Hematopoietic multipotent progenitor cell treated with erythropoietin and hydrocortisone succinate and interleukin-3 and kit ligand, for 8 days (in vitro differentiated cells): Measurements from ENCODE around the gene HCRT.
A peak's percentile ranks its signal among the peaks of the same experiment; 100 is the strongest.
"Not testable (repeated sequence)": the region's sequence is repeated elsewhere in the genome, so short reads cannot be mapped to it uniquely, and the experiment has no call there.

Experiments
- DNase-seq: peaks from one replicate; pipeline ENCODE4 v3.0.0-alpha.2; 2015

The HCRT gene

DNA sequence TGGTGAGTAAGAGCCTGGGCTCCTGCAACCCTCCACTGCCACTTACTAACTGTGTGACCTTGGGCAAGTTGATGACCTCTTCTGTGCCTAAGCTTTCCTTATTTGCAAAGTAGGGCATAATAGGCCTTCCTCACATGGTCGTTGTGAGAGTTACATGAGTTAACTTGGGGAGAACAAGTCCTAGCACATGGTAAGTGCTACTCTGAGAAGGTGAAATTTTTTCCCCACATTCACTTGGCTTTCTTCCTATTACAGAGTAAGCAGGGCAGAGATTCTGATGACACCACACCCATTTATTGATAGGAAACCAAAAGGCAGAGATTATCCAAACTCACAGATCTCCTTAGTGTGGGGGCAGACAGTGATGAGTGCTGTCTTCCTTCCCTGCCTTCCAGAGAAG lies 5.9 kb downstream of the HCRT start:
- DNase-seq: no peak

DNA sequence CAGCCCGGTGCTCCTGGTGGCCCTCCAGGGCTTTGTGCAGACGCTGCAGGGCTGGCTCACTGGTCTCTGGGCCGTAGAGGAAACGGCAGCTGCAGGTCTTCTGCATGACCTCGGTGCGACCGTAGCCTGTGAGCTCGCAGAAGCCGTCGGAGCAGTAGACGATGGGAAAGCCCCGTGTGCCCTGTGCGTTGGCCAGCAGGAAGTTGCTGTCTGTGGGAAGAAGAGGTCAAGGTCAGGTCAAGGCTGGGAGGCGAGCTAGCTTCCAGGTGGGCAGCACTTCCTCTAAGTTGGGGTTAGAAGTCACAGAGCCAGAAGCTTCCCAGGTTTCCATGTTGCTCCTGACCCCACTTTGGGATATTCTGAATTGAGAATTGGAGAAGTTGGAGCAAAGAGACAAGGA lies 6.4 kb downstream of the HCRT start:
- DNase-seq: no peak

DNA sequence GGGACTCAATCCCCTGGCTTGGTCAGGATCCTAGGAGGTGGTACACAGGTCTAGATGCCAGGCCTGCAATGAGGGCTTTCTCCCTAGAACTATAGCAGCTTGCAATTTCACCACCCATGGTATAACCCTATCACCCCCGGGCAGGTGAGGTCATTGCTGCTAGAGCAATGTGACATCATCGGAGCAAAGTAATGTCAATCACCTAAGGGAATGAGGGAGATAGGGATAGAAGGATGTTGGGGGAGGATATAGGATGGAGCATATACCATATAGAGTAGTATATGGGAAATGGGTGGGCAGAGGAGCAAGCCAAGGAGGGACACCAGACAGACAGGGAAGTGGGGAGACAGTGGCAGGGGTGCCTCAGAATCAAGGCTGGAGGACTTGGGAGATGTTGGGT lies 7.6 kb downstream of the HCRT start:
- DNase-seq: no peak

DNA sequence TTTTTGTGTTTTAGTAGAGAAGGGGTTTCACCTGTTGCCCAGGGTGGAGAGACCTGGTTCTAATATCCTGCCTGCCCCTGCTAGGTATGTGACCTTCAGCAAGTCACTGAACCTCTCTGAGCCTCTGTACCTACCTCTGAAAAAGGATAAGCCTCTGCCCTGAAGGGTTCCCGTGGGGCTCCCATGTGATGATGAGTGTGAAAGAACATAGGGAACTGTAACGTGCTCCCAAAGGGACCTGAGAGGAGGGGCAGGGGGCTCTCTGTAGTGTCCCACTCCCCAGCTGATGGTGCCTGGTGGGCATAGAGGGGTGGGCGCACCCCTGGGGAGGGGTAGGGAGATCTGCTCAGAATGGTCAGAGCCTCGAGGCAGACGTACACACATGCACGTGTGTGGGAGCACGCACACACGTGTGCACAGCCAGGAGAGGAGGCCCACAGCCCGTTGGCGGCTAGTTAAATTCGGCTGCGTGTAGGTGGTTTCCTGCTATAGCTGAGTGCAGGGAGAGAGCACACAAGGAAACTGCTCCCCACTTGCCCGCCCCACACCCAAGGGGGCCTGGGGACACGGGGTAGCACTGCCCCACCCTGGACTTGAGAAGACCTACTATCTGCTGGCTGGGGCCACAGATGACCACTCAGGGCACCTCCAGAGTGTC lies 11.0 kb downstream of the HCRT start:
- DNase-seq: no peak

DNA sequence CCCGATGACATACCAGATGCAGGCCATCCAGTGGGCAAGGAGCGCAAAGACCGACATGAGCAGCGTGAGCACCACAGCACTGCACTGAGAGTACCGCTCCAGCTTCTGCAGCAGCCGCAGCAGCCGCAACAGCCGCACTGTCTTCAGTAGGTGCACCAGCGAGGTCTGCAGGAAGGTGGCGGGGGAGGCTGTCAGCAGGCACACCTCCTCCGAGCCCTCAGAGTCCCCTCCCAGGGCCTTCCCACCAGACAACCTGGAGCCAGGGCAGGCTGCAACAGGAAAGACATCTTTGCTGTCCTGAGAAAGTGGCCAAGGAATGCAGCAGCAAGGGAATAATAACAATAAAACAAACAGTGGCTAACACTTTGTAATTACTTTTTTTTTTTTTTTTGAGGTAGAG lies 13.4 kb downstream of the HCRT start:
- no peak for DNase-seq

DNA sequence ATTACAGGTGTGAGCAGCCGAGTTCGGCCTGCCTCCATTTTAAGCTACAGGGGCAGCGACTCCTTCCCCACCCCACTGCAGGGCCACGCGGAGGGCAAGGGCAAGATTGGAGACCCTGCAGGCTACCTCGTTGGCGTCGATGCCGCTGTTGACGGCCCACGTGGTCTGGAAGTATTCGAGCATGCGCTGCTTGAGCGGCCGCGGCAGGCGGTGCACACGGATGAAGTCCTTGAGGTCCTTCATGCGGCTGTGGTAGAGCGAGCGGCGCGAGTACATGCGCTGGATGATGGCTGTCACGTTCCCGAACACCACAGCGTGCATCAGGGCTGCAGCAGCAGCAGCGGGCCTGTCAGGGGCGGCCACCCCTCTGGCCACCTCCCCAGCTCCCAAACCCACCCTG lies 15.9 kb downstream of the HCRT start:
- DNase-seq: no peak

DNA sequence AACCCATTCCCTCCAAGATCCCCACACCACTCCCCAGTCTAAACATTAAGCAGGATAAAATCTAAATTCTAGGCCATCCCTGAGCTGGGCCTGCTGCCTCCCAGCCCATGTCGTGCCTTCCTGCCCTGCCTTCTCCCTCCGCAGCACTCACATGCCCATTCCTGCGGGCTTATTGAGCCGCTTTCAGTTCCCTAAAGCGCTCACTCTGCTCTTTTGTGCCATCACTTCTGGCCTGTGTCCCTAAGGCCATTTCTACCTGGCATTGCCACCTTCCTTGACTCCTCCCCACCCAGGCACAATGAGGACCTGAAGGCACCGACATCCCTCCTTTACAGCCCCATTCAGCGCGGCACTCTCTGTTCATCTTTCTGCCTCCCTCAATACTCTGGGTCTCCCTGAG lies 17.4 kb downstream of the HCRT start:
- DNase-seq: no peak

DNA sequence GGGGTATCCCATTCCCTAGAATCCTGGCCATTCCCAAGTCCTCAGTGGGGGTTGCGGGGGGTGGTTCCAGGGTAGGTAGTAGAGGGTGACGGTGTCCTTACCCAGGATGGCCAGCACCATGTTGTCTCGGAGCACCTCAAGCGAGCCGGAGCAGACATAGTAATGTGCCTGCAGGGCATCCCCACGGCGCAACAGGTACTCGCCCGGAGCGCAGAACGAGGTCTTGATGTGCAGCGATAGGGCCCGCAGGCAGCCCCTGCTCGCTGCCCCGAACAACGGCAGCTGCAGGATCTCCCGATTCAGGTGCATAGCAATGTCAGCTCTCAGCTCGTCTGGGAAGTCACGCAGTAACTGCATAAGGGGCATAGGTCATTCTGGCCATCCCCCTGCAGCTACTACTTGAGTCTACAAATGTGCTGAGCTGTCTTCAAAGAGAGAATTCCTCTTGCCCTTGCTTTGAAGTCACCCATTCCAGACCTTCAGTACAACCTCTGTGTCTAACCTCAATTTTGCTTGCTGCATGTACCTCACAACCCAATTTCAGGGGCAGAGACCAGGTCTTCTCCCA lies 19.0 kb downstream of the HCRT start:
- DNase-seq: no peak

DNA sequence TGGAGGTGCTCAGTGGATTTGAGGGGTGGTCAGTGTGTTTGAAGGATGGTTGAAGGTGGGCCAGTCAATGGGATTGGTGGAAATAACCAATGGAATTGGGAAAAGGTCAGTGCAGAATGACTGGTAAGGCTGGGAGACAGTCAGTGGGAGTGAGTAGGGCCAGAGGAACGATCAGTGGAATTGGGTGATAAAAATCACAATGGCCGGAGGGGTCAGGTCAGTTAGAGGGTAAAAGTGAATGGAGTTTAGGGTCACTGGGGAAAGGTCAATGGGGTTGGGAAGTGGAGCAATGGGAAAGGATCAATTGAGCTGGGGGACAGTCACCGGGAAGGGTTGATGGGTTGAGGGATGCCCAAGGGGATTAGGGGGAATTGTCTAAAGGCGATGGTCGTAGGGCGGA lies 19.5 kb downstream of the HCRT start:
- no peak for DNase-seq

DNA sequence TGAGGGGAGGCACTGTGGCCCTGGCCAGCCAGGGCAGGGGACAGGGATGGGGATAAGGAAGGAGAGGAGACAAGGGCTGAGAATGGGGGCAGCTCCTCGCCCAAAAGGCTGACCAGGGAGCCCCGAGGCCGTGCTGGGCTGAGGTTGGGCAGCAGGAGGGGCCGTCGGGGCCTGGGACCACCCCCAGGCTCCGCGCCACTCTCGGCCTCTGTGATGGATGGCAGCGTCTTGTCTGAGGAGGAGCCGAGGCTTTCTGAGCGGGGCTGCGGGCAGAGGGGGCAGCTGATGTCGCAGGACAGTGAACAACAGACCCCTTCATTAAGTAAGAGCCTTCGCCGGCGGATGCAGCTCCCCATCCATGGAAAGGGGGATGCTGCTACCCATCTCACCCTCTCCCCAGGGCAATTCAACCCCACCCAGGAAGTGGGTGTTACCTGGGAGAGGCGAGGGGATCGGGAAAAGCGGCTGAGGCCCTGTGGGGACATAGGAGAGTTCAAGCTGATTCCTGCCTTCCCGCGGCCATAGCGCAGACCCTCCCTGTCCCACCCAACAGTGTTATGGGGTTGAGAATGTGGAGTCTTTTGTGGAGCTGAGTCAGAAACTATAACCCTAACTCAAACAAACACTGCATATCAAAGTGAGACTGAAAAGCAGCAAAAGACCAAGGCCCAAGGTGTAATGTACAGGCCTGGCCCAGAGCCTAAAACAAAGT lies 21.4 kb downstream of the HCRT start:
- no peak for DNase-seq

DNA sequence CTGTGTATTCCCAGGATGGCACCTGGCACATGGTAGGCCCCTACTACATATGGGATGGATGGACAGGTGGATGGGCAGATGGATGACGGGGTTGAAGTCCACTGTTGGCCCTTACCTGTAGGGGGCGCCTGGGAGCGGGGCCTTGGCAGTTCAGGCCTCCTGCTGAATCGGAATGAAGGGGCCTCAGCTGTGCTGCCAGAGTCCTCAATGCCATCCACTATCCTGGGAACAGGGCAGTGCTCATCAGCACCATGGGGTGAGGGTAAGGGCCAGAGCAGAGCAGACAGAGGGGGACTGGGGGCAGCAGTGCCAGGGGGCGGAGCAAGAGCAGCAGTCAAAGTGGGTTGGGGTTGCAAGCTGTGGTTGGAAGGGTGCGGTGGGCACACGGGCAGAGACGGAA lies 22.1 kb downstream of the HCRT start:
- DNase-seq: peak; percentile 51

DNA sequence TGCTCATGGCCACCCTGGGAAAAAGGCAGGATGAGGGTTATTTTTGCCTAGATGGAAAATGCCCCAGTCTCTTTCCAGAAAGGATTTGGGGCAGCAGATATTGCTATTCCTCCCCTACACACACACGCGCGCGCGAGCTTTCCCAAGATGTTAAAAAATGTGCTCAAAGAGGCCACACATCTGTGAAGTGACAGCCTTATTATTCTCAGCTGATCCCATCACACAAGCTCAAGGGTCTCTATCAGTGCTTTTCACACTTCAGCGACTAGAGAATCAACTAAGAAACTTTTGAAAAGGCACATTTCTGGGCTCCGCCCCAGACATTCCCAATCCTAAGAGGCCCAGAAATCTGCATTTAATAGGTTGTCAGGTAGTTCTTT lies 24.7 kb downstream of the HCRT start:
- no peak for DNase-seq

DNA sequence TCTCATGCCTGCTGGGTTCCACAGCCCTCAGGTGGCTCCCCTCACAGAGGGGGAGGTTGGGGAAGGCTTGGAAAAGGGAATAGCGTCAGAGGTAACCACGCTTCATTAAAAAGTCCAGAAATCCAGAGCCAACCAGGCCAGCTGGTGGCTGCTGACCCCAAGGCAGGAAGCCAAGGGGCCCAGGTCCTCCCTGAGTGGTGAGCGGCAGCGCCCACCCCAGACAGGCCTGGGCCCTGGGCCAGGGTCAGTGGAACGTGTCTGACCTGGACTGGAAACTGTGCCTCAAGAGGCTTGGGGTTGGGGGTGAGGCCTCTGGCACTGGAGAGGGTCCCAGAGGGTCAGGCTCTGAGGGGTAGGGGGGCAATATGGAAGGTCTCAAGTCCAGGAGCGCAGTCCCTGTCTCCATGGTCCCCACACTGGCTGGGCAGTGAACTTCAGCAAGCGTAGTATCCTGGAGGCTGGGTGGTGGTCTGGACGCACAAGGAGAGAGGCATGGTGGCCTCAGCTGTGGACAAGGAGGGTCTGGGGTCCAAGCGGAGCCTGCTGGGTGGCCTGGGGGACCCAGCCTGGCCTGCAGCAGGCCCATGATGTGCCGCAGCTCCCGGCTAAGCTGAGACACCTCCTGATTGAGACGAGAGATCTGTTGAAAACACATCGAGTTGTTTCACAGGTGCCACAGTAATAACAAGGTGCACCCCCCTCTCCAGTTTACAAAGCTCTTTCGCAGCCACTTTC lies 25.3 kb downstream of the HCRT start:
- no peak for DNase-seq

DNA sequence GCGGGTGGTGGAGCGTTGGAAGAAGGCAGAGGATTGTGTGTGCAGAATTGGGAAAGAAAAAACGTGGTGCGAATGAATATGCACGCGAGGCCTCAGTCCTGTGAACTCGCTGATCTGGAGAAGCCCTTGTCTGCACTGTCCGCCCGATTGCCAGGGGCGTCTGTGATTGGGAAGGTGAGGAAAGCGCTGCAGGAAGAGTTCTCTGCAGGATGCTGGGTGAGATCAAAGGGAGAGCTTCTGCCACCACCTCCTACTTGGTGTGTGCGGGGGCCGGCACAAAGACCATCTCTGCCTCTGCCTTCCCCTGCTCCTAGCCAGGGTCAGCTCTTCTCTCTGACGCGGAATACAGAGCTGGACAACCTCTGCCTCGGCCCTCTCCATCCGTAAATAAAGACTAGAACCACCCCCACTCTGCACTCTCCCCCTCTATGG lies 29.6 kb downstream of the HCRT start:
- no peak for DNase-seq

DNA sequence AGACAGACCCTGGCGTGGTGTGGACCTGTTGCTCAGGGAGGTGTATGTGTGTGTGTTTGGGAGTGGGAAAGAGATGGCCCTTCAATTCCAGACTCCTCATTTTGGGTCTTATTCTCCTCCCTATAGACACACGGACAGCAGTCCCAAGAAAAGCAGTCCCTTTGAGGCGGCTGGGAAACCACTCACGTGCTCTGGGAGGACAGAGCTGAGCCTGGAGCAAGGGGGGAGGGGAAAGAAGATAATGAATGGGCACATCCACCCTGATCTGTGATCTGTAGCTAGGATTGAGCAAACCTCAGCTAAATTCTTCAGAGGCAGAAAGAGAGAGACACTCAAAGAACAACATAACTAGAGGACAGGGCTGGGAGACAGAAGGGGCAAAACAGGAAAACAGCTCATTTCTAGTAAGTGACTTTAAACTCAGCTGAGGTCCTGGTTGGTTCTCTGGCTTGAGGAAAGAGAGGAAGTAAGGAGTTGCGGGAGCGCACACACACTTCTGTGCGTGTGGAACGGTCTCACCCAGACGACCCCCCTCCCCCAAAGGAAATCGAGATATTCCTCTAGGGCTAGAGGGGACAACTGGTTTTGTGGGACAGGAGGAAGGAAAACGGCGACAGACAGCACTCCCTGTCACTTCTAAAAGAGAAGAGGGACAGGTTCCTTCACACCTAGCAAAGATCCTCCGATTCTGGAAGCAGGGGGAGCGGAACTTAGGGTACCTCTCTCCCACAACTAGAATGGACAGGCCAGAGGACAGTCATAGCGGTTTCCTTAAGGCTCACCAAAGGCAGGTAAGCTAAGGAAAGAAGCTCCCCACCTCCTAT lies 31.1 kb downstream of the HCRT start:
- peak; percentile 22 for DNase-seq

DNA sequence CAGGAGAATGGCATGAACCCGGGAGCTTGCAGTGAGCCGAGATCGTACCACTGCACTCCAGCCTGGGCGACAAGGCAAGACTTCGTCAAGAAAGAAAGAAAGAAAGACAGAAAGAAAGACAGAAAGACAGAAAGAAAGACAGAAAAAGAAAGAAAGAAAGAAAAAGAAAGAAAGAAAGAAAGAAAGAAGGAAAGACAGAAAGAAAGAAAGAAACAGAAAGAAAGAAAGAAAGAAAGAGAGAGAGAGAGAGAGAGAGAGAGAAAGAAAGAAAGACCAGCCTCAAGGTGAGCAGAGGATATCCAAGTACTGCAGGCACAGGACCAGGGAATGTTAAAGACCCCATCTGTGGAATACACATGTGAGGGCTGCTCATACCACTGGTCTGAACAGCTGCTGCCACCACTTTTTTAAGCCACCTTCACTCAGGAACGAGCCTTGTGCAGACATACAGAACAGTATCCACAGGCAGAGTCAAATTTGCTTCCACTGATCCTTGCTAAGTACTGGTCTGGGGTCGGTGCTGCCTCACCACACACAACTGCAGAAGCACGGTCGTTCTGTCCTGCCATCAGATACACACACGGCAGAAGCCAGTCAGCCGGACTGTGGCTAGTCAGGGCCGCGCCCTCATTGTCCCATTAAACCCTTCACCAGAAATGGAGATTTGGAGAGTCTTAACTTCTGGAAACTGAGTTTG lies 38.2 kb downstream of the HCRT start:
- no peak for DNase-seq

DNA sequence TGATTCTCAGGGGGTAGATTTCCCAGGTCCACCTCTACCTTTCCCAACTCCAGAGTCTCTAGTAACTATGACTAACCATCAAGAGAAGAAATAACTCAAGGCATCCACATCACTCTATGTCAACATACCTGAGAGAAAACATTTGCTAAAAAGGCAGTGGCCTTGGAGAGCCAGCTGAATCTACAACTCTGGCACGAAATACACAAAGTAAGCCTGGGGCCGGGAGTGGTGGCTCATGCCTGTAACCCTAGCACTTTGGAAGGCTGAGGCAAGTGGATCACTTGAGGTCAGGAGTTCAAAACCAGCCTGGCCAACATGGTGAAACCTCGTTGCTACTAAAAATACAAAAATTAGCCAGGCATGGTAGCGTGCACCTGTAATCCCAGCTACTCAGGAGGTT lies 42.1 kb downstream of the HCRT start:
- not testable (repeated sequence) for DNase-seq

DNA sequence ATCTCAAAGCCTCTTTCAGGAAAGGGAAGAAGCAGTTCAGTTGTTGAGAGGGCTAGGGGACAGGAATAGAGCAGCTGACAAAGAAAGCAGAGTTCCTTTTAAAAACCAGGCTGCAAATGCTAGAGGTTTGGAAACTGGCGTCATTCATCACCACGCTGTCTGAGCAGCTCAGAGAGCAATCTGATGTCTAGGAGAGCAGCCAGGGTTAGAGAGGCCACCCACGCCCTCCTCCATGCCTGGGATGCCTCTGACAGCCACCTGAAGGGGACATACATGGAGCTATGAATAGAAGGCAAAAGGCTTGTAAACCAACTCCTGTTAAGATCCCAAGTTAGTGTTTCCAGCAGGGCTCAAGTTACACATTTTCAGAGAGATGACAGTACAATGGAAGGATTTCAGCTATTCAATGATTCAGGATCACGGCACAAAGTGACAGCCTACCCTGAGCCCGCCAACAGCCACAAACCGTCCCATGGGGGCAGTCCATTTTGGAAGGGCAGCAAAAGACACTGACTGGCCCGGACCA lies 42.8 kb downstream of the HCRT start:
- no peak for DNase-seq

DNA sequence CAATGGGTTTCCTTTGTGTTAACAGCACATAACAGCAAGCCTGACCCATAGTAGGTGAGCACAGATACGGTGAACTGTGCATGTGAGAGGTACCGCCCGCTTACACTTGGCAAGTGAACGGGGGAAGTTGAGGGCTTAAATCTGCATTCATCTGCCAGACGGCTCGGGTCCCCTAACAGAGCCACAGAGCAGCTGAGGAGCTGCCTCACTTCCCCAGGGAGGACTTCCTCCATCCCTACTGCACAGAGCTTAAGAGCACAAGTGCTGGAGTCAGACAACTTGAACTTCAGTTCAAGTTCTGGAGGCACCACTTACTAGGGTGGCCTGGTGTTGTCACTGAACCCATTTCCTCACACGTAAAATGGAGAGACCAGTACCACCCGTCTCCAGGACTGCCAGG lies 43.9 kb downstream of the HCRT start:
- DNase-seq: no peak

DNA sequence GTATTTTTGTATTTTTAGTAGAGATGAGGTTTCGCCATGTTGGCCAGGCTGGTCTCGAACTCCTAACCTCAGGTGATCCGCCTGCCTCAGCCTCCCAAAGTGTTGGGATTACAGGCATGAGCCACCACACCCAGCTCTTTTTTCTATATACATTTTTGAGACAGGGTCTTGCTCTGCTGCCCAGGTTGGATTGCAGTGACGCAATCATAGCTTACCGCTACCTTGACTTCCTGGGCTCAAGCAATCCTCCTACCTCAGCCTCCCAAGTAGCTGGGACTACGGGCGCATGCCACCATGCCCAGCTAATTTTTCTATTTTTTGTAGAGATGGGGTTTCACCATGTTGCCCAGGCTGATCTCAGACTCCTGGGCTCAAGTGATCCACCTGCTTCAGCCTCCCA lies 44.6 kb downstream of the HCRT start:
- not testable (repeated sequence) for DNase-seq

DNA sequence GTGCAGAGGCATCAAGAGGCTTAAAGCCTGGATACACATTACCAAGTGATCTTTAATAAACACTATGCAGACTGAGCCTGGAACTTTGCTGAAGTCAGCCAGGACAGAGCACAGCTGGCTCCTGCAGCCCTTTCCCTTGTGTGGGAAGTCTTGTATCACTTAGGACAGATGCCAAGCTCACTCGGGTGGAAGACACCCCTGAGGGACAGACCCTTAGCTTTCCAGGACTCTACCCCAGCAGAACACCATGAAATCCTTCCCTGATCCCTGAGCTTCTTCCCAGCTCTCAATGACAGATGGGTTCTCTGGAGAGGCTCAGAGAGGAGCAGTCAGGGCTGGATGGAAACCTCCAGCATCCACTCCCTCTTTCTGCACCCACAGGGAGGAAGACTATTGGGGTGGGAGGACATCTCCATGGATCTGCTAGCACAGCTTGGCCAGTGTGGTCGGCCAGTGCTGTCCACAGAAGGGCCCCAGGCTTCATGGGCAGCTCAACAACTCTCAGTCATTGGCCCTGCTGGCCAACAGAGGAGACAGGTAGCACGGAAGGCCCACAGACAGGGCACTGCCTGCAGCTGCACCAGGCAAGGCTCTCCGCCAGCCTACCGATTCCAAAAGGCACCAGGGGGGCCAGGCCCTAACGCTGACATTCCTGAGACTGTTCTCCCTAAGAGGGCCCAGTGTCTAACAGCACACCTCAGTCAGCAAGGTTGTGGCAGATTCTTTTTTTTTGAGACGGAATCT lies 46.3 kb downstream of the HCRT start:
- no peak for DNase-seq
